Heart left ventricle (tissue), 13 donors: ENCODE results near the gene R3HDM2.

Source experiments
- POLR2A ChIP-seq, 2 donors: fragments of 450-650 bp; IDR thresholded peaks; one replicate each; pipeline ENCODE4 v1.6.1; 2017; ENCODE audit warnings: antibody characterized with exemption in 2 of 2, mild to moderate bottlenecking in 2 of 2, moderate library complexity in 2 of 2
- TF ChIP-seq, protein P1 (sequence below), 12 donors: fragments of 200-600 bp; sonication (generic) in 4 of 12; IDR thresholded peaks; one replicate each; pipeline versions ENCODE4 v1.5.0 to v1.8.0; 2018 to 2022; ENCODE audit warnings: antibody characterized with exemption in 12 of 12, mild to moderate bottlenecking in 5 of 12
- donor health status: ischemic (EF 13 %, LVEDD 7.1; RV severe dilation, severe dysfunction).
- donor health status: DM: no; HTN: yes; CAD: no.
- donor health status: DM: no; HTN: no; CAD: no.
- donor health status: ischemic (EF 25% LVEDD 6.9; RV normal size, moderate dysfunction).
- donor health status: ischemic (EF 25% LVEDD 5.7; RV mildly dilated, moderate dysfunction).
- donor health status: ischemic (EF 35%, LVEDD 5.7; RV mildly dilated, moderate dysfunction).
- donor health status: nonischemic (EF 11% LVEDD 7.7; RV severe dilation, severe dysfunction).
- donor health status: DM: yes; HTN: yes; CAD: no.
- donor health status: PGD.
- donor health status: ischemic (EF 29% LVEDD 5.4; RV normal size, mild dysfunction).
- donor health status: nonischemic (EF 23%, LVEDD 6.1; RV moderate dilation, normal function).

DNA sequence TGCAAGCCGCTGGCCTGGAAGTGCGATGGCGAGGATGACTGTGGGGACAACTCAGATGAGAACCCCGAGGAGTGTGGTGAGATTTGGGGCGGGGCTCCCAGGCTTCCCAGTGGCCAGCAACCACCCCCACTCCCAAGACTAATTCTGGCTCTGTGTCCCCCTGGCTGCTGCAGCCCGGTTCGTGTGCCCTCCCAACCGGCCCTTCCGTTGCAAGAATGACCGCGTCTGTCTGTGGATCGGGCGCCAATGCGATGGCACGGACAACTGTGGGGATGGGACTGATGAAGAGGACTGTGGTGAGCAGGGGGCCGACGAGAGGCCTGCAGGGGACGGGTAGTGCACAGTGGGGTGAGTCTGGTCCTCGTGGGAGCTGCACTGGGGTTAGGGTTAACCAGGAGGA lies 226.4 kb downstream of the R3HDM2 start:
- TF ChIP-seq, protein P1, sequence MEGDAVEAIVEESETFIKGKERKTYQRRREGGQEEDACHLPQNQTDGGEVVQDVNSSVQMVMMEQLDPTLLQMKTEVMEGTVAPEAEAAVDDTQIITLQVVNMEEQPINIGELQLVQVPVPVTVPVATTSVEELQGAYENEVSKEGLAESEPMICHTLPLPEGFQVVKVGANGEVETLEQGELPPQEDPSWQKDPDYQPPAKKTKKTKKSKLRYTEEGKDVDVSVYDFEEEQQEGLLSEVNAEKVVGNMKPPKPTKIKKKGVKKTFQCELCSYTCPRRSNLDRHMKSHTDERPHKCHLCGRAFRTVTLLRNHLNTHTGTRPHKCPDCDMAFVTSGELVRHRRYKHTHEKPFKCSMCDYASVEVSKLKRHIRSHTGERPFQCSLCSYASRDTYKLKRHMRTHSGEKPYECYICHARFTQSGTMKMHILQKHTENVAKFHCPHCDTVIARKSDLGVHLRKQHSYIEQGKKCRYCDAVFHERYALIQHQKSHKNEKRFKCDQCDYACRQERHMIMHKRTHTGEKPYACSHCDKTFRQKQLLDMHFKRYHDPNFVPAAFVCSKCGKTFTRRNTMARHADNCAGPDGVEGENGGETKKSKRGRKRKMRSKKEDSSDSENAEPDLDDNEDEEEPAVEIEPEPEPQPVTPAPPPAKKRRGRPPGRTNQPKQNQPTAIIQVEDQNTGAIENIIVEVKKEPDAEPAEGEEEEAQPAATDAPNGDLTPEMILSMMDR (IDR thresholded peaks at IDR 0.05): no peak
- no peak for TF ChIP-seq POLR2A (IDR thresholded peaks at IDR 0.05)
